HT-29 (cell line): ENCODE data around the gene RPP40. TPM values are rescaled to one million over a fixed set of nuclear protein-coding genes. Genes with fewer than 3 reads are reported as not detected.
A peak's percentile ranks its signal among the peaks of the same experiment; 100 is the strongest.

Source experiments
- DNase-seq: peaks from one replicate; pipeline ENCODE4 v3.0.0-alpha.2; 2015; ENCODE audit warnings: low spot score
- total RNA-seq: library from RNA; depleted of rRNA; stranded (reverse); fragments of >200 nt; shearing (Covaris generic); gene quantifications from 2 replicates; pipeline ENCODE4 v1.2.3, GENCODE V29; 2014

The RPP40 gene
- total RNA-seq, 1 experiment from 2014 or later, result 9.8 TPM

DNA sequence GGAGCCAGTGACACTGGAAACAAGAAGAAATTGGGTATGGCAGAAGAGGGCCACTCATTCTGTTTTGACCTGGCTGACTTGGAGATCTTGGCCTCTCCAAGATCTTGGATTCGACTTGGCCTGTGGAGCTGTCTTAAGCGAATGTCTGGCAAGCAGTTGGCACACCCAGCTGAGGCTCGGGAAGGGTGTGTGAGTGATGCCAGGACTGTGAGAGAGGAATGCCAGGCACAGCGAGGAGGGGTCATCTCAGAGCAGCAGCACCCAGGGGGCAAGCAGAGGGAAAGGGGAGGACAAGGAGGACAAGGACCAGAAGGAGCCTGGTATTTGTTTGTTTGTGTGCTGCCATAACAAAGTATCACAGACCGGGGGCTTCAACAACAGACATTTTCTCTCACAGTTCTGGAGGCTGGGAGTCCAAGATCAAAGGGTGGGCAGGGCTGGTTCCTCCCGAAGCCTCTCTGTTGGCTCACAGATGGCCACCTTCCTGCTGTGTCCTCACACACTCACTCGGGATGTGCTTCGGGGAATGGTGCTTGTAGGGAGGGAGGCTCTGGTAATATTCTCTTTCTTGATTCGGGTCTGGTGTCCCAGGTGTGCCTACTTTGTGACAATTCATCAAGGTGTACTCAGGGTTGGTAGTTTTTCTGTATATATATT, 33.0 kb downstream of the RPP40 start:
- DNase-seq, result no peak

DNA sequence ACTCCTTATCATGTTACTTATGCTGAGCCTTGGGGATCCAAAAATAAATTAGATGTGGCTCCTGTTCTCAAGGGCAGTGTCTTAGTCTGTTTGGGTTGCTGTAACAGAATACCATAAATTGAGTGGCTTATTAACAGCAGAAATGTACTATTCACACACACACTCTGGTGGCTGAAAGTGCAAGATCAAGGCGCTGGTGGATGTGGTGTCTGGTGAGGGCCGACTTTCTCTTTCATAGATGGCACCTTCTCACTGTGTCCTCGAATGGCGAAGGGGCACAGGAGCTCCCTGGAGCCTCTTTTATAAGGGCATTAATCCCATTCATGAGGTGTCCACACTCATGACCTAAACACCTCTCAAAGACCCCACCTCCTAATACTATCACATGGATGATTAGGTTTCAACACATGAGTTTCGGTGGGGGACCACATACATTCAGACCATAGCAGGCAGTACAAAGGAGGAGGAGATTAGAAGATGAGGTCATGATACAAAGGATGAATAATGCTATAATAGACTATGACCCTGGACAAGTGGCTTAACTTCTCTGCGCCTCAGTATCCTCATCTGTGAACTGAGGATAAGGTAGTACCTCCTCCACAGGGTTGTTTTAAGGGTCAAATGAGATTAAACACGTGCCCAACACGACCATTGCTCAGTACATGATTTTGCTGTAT, 34.1 kb downstream of the RPP40 start:
- DNase-seq, result no peak

DNA sequence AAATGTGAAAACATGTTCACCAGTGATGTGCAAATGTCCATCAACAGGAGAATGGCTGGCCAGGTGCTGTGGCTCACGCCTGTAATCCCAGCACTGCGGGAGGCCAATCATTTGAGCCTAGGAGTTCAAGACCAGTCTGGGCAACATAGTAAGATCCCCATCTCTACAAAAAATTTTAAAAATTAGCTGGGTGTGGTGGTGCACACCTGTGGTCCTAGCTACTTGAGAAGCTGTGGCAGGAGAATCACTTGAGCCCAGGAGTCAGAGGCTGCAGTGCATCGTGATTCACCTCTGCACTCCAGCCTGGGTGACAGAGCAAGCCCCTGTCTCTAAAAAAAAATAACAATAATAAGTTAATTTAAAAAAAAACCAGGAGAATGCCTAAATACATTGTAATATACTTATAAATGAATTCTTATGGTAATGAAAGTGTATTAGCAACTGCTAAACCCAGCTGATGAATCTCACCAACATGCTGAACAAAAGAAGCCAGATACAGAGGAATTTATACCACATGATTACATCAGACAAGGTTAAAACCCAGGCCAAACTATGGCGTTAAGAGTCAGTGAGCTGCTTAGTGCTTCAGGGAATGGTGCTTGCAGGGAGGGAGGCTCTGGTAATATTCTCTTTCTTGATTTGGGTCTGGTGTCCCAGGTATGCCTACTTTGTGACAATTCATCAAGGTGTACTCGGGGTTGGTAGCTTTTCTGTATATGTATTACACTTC, 36.4 kb downstream of the RPP40 start:
- no peak for DNase-seq

DNA sequence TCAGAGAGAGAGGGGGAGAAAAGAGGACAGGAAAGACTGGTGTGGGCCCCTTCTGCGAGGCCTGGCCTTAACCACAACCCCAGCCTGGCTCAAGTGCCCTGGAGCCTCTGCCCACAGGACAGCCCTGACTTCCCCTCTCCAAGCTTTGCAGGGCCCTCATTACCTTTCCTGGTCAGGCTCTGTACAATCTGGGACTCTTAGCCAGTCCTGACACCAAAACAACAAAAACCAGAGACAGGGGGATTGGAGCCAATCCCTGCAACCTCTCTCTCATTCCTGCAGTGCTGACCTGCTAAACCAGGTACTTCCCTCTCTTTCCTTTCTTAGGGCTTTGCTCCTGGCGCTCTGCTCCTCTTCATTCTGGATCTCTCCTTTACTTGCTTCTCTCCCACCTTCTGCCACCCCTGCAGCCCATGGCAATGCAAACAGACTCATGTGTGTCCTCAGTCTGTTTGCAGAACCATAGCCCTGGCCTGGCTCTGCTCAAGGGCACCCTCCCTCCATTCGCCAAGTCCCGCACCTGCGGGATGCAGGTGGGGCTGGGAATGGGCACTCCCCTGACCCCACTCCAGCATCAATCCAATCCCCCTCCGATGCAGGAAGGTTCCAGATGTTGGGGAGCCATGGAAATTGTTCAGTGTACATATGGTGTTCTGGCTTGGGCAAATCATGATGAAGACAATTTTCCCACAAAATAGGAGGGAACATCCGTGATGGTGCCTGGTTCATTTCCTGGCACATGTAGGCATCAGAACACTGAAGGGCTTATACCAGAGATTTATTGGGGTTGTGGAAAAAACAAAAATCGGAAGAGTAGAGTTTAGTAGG, 38.1 kb downstream of the RPP40 start:
- DNase-seq, result no peak

DNA sequence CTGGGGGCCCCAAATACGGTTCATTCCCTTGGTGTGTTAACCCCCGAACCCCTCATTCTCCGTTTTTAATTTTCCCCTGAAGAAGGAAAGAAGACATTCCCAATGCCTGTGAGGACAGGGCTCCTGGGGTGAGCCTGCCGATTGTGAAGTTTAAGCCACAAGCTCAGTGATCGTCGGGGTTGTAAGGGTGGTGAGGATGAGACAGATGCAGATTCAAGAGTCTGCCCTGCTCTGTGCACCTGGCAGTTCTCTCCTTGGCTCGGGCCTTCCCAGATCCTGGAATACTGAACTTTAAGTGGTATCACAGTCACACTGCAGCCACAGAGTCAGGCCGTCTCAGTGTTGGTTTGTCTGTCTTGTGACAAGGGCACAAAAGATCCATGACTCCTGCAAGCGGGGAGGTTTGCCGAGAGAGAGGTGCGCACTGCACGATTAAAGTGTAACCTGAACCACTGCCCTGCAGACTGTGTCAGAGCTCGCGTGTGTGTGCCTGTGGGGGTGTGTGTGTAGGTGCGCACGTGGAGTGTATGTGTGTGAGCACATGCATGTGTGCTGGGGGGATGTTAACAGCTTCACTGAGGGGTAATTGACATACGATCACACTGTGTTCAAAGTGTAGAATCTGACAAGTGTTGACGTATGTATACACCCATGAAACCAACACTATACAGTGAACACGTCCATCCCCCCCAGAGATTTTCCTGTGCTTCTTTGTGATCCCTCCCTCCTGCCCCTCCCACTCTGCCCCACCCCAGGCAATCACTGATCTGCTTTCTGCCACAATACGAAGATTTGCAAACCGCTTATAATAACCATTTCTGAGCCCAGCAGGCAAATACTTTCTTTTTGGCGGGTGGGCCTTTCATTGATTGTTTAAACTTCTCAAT, 38.9 kb downstream of the RPP40 start:
- no peak for DNase-seq

DNA sequence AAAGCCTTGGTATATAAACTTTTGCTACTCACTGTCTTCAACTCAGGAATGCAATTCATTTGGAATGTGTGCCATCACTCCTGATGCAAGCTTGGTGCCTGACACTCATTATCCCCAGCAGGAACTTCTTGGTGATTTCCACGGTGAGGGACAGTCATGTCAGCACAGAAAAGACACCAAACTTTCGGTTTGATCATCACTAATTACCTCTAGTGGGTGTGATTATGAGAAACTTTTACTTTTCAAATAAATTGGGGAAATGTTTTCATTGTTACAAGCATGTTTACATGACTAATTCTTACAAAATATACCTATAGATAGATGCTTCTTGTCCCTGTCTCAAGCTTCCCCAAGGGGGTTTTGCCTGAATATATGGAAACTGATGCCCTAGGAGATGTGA, 40.9 kb downstream of the RPP40 start:
- no peak for DNase-seq

DNA sequence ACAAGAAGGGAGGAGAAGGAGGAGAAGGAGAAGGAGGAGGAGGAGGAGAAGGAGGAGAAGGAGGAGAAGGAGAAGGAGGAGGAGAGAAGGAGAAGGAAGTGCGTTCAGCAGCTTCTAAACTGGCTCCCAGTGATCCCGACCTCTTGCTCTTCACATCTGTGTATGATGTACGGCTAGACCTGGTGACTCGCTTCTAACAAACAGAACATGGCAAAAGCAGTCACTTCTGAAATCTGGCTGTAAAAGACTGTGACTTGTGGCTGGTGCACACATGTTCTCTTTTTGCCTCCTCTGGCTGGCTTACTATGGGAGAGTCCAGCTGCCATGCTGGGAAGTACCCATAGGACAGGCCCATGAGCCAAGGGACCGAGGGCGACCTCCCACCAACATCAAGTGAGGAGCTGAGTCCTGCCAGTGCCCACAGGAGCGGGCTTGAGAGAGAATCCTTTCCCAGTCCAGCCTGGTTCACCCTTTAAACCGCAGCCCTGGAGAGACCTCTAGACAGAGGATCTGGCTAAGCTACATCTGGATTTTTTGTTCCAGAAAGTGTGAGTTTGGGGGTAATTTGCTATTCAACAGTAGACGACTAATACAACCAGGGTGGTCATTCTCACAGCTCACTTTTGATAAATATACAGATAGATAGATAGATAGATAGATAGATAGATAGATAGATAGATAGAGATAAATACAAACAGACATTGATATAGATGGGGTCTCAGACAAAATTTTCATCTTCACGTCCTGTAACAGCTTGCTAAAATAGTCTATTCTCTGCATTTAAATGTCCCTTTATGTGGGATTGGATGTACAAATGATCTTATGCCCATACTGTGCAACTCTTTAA, 42.3 kb downstream of the RPP40 start:
- no peak for DNase-seq

DNA sequence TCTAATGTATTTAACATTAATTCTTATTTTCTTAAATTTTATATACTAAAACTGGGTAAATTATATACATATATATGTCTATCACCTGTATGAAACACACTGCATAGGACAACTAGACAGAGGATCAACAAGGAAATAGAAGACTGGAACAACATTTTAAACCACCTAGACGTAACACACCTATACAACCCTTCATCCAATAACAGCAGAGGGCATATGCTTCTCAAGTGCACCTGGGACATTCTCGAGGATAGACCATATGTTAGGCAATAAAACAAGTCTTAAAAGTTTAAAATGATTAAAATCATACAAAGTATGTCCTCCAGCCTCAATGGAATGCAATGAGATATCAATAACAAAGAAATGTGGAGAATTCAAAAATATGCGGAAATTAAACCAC, 45.2 kb downstream of the RPP40 start:
- no peak for DNase-seq

DNA sequence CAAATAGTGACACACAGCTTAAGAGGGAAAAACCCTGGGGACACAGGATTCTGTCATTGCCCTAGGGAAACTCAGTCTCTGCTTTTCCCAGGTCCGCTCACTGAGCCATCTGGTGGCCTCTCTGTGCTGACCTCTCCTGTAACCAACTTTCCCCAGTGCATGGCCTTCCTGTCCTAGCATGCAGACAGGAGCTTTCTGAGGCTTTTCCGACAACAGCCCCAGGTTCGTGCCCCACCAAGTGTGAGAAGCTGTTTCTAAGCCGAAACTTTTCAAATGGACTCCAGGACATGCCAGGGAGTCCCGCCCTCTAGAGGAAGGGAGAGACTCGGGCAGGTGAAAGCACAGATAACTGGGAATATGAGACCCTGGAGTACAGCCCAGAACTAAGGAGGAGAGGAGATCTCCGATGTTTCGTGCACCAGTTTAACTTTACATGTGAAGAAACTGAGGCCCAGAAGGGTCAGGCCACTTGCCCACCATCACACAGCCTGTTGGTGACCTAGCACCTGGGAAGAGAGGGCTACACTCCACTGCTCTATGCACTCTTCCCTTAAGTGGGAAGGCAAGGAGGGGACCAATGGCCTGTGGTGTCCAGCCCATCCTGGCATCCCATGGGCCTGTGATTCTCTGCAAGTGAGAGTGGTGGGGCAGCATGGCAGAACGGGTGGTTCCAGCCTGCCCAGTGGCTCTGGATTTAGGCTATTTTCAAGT, 46.2 kb downstream of the RPP40 start:
- DNase-seq, result peak; percentile 37

DNA sequence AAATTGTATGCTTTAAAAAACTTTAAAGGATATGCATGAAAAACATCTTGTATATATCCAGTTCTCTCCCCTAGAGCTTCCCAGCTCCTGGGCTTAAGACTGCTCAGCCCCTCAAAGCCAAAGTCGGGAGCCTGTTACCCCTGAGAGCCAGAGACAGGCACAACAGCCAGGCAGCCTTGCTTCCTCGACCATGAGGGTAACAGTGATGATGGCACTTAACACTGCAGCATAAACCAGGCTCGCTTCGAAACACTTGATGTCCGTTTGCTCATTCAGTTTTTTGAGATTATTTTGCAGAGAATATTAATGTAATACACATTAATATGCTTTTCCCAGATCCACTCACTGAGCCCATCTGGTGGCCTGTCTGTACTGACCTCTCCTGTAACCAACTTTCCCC, 47.2 kb downstream of the RPP40 start:
- no peak for DNase-seq

DNA sequence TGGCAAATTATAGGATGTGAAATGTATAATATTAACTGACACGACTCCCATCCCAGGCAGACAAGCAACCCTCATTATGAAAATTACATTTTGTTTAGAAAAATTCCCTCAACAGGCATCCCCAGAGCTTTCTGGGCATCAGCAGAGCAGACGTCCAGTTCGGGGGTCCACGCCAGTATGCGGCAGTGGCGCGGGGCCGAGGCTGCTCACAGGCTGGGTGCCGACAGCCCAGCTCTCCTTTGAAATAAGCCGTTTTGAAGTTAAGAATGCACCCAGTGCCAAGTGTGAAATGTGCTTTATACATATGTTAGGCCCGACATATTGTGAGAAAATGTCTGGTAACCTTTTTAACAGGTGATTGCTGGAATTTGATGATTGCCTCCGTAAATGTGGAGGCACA, 50.4 kb downstream of the RPP40 start:
- DNase-seq, result no peak

DNA sequence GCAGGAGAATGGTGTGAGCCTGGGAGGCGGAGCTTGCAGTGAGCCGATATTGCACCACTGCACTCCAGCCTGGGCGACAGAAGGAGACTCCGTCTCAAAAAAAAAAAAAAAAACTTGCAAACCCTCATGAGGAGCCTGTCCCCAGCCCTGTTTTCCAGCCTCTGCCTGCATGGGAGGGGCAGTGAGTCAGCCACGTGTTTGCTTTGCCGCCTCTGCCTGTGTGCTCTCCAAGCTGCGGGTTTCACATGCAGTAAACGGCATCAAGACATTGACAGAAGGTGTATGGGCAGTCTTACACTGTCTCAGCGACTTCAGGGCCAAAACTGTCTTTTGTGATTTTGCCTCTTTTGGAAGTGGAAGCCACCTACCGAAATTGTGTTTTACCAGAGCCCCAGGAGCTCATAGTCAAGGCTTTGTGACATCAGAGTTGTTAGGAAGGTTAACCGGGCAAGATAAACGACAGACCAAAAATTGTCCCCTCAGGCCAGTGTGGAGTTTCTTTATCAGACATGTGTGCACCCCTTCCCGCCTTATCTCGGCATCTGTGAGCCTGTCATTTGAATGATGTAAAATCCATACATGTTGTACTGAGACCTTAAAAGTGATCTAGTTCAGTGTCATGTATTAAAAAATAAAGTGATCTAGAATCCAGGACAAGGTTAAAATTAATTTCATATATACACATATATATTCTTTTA, 52.9 kb downstream of the RPP40 start:
- DNase-seq, result peak; percentile 45

DNA sequence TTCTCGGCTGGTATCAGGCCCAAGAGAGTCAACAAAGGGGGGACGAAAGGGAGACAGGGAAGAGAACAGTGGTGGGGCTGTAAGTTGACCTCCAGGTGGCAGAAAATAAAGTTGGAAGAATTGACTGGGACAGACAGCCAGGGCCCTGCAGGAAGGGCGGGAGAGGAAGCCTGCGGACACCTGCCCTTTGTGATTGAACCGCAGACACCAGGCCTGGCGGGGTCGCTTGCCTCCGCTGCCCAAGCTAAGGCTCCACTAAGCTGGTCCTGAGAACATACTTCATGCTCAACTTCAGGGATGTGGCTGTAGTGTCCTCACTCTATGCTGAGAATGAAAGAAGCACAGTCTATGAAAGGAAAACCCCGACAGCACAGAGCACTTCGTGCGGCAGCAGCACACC, 53.8 kb downstream of the RPP40 start:
- DNase-seq, result no peak

DNA sequence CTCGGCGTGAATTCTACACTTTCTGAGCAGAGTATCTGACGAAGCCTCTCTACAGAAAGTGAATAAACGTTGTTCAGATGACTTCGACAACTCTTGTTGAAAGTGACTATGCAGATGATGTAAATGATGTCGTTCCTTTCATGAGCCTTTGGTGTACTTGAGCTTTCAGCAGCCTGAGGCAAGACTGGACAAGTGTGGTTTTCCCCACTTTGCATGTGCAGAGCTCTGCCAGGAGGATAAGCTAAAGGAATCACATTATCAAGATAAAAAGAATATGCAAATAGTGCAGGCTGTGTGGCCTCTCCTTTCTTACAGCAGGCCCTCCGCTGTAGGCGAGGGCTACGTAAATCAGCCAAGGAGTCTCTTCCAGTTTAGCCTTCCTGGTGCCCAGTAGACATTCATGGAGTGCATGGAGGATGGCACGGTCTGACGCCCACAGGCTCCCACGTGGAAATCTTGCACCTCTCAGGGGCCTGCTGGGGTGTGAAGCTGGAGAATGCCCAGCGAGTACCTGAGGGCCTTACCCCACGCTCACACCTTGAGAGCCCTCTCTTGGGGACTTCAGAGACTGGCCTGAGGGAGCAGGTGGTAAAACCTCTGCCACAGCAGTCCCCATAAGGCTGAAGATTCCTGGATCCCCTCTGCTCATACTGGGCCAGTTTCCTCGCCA, 54.9 kb downstream of the RPP40 start:
- DNase-seq, result no peak

DNA sequence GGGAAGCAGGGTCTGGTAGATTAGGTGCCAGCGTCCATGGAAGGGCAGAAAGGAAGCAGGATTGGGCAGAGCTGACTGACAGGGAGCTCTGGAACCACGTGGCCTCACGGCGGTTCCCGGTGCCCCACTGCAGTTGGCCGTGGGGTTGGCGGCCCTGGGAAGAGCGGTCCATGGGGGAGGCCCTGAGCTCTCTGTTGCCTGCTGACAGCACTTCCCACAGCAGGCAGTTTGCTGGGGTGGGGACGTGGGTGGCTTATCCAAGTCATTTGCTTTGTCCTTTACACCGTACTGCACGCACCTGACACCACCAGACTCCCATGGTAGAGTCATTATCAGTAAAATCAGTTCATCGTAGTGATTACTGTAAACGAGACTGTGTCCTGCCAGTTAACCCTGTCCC, 56.1 kb downstream of the RPP40 start:
- no peak for DNase-seq

DNA sequence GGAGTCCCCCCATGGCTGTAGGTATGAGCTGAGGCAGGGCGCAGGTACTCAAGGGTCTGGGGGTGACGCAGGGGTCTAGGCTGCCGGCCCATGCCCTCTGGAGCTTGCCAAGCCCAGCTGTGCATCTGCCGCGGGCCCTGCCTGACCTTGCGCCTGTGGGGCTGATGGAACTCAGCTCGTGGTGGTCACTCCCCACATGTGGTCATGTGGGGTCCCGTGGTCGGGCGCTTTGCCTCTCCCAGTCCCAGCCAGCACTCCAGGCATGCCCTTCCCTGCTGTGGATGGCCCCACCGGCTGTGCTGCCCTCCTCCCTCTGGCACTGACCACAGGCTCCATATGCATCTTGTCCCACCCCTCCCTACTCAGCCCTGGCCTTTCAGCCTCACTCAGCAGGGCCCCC, 57.3 kb downstream of the RPP40 start:
- DNase-seq, result no peak
